GM18909 (cell line): ENCODE measurements around the gene TYW1B.
"Not testable (repeated sequence)": the region's sequence is repeated elsewhere in the genome, so short reads cannot be mapped to it uniquely, and the experiment has no call there.

Source experiments
- ATAC-seq: cut with Tn5 transposase; IDR thresholded peaks from one replicate; pipeline ENCODE4 v1.9.1; 2021; ENCODE audit warnings: mild to moderate bottlenecking; ENCODE audit not compliant: unreplicated experiment, poor library complexity

TYW1B gene

GRCh38 chr7:72760602-72761001 lies 67.4 kb downstream of the TYW1B start:
- no peak for ATAC-seq

- no peak for ATAC-seq
These were observed 73.7 kb downstream of the TYW1B start for GRCh38 chr7:72754312-72754711.

DNA sequence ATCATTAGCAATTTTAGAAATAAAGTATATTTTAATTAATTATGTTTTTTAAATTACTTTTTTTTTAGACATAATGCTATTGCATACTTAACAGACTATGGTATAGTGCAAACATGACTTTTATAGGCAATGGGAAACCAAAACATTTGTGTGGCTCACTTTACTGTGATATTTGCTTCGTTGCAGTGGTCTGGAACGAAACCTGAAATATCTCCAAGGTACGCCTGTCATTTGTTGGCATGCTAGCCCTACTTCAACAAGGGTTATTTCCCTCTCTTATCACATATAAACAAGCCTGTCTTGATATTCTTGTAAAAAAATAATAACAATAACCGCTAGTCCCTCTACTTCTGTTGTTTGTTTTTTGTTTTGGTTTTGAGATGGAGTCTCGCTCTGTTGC lies 74.2 kb downstream of the TYW1B start:
- no peak for ATAC-seq

- ATAC-seq, result not testable (repeated sequence)
These were observed 74.8 kb downstream of the TYW1B start for GRCh38 chr7:72753229-72753628.

DNA sequence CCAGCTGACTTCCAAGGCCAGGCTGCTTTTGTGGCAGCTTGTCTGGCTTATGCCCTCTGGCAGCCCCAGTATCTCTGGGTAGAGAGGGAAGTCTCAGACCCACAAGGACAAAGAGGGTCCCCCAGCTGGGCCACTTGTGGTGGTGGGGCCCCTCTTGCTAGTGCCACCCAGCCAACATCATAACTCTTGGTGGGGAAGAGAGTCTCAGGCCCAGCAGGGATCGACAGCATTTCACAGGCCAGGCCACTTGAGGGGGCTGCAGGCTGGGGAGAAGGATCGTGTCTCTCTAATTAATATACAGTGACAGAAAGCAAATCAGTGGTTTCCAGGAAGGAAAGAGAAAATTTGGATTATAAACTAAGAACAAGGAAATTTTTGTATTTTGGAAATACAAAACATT lies 76.0 kb downstream of the TYW1B start:
- ATAC-seq, result no peak

DNA sequence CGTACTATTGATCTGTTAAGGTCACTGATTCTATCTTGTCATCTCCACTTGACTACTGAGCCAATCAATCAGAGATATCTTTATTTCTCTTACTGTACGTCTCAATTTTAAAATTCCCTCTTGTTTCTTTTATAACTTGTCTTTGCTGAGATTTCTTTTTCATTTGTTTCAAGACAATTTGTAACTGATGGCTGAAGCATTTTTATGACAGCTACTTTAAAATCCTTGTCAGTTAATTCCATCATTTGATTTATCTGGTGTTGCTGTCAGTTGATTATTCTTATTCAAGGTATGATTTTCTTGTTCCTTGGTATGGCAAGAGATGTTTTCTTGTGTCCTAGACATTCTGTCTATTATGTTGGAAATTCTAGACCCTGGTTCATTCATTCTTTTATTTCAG lies 76.6 kb downstream of the TYW1B start:
- no peak for ATAC-seq

GRCh38 chr7:72748649-72749048 lies 79.4 kb downstream of the TYW1B start:
- not testable (repeated sequence) for ATAC-seq

DNA sequence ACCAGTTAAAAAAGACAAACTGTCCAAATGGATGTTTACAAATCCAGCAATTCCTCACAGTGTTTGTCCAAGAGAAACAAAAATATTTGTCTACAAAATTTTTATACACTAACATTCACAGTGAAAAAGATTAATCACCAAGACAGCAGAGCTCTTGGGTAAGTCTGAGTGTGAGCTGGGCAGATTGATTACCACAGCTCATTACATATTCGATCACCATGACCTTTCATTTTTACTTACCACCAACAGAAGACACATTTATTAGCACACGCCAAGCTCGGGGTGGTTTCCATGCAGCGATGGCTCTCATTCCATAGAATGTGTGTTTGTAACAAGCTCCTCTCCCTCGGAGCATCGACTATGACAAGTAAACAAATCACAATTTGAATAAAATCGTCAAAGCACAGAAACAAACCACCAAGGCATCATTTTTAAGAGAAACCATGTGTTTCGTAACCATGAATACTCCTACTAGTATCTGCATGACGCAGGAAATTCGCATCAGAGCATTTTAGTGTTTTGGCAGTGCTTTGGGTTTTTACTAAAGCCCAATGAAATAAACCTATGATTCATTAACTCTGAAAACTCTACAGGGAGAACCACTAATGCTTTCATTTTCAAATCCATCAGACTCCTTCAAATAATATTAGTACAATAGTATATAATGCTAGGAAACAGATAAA lies 83.6 kb downstream of the TYW1B start:
- ATAC-seq, result not testable (repeated sequence)

- ATAC-seq, result not testable (repeated sequence)
These were observed 84.2 kb downstream of the TYW1B start for GRCh38 chr7:72743801-72744200.

GRCh38 chr7:72739716-72740115 lies 88.3 kb downstream of the TYW1B start:
- not testable (repeated sequence) for ATAC-seq

DNA sequence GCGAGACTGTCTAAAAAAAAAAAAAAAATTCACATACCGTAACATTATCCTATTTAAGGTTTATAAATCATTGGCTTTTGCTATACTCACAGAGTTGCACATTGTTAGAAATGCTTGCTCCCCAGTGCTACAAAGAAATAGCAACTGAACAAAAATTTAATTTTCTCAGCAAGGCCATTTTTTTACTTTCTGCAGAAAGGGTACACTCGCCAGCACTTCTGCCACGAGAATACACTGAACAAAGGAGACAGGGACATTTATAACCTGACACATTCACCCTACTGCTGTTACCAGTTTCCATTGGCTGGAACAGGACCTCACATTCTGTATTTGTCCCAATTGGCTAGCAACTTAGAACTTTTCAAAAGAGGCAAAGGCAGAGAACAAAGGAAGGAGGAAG lies 92.1 kb downstream of the TYW1B start:
- not testable (repeated sequence) for ATAC-seq

- not testable (repeated sequence) for ATAC-seq
These were observed 97.2 kb downstream of the TYW1B start for GRCh38 chr7:72730815-72731214.

- ATAC-seq, result not testable (repeated sequence)
These were observed 97.6 kb downstream of the TYW1B start for GRCh38 chr7:72730384-72730783.

GRCh38 chr7:72729130-72729529 lies 98.9 kb downstream of the TYW1B start:
- ATAC-seq, result not testable (repeated sequence)

DNA sequence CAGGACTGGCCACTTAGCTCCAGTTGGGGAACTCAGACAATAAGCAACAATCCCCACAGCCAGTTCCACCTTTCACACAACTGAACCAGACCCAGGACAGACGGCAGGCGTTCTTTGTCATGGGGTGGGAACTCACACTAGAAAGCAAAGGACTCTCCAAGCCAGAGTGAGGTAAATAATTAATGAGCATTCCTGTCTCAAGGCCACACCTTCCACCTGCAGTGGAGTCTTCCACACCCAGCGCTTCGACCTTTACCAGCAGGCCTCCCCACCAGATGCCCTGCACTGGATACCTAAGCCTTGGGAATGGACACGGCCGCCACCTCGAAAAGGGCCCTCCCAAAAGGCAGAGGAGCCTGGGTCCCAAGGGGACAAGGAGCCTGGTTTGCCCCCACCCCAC lies 105.3 kb downstream of the TYW1B start:
- not testable (repeated sequence) for ATAC-seq

- not testable (repeated sequence) for ATAC-seq
These were observed 107.1 kb downstream of the TYW1B start for GRCh38 chr7:72720890-72721289.

DNA sequence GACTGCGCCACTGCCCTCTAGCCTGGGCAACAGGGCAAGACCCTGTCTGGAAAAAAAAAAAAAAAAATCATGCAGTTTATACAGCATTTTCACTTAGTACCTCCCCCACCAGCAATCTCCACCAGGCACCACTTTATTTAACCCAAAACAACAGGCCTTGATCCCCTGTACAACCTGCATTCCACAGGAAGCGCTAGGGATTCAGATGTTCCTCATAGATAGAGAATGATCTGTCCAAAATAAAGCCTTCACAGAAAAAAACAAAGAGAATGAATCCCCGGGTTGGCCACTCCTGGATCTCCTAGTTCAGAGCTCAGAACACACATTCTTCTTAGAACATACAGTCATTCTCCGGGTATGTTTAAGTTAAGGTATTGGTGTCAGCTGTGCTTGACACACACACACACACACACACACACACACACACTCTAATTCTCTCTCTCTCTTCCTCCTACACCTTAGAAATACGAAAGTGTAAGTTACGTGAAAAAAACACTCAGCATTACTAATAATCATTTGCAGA lies 110.7 kb downstream of the TYW1B start:
- ATAC-seq, result not testable (repeated sequence)

- not testable (repeated sequence) for ATAC-seq
These were observed 116.1 kb downstream of the TYW1B start for GRCh38 chr7:72711927-72712326.

DNA sequence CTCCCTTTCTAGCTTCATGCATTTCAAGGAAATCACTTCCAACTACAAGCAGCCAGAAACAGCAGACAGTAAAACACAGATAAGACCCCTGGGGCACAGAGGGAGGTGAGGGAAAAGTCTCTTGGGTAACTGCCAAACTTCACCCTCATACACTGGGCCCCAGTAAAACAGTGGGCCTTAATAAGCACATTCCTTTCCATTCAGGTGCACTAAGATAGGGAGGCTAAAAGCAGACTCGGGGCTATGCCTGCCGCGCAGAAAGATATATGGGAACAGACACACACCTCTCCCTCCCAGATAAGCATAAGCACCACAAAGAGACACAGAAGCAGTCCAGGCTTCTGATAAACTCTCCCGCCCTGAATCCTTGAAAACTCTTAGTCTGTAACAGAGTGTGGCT lies 117.0 kb downstream of the TYW1B start:
- ATAC-seq, result no peak

GRCh38 chr7:72709909-72710308 lies 118.1 kb downstream of the TYW1B start:
- no peak for ATAC-seq

DNA sequence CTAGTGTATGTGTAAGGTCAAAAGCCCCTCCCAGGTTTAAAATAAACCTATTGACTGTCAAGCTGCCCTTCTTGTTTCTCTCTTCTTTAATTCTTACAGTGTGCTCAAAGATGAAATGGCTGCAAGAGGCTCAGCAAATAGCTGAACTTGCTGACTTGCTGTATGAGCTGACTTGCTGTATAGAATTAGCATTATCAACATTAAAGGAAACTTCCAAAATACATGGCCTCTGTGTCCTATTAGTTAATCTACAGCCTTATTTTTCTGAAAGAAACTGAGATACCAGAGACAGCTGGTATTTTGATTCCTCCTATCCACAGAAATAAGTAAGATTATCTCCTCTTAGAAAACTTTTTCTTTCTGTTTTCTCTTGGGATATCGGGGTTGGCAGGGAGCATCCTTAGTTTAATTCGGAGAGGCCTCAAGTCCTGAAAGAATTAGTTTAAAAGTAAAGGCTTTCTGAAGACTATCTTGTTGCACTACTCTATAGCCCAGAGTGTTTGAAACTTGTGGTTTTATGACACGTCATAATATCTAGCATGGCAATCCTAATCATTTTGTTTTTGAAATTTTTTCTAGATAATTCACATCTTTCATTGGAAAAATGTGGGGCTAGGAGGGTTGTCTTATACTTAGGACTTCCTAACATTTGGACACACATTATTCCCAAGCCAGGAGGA lies 119.5 kb downstream of the TYW1B start:
- not testable (repeated sequence) for ATAC-seq

- ATAC-seq, result no peak
These were observed 121.5 kb downstream of the TYW1B start for GRCh38 chr7:72706521-72706920.
